Activated T-helper 2 cell treated with anti-CD3 and anti-CD28 coated beads, Interferon-gamma antibody, Interleukin-2, Interleukin-4, amounts not matched to agents 10 μg/mL and 5 μg/mL and 100 μg/mL, durations not matched to agents 14 hours and 24 hours and 36 hours (primary cell): Measurements from ENCODE around the gene REN. TPM values are rescaled to one million over a fixed set of nuclear protein-coding genes. Genes with fewer than 3 reads are reported as not detected.

Source experiments
- DNase-seq: peaks from one replicate; pipeline ENCODE4 v3.0.0; 2021; ENCODE audit warnings: low spot score
- H3K27ac Mint-ChIP-seq: one replicate; pipeline ENCODE4 v1.8.0; 2021; ENCODE audit warnings: mixed read lengths
- H3K27me3 Mint-ChIP-seq: one replicate; pipeline ENCODE4 v1.8.0; 2021; ENCODE audit warnings: low read depth, mixed read lengths
- H3K36me3 Mint-ChIP-seq: one replicate; pipeline ENCODE4 v1.8.0; 2021; ENCODE audit warnings: low read depth, mixed read lengths
- H3K4me1 Mint-ChIP-seq: one replicate; pipeline ENCODE4 v1.8.0; 2021; ENCODE audit warnings: low read depth, mixed read lengths
- H3K4me3 Mint-ChIP-seq: one replicate; pipeline ENCODE4 v1.8.0; 2021; ENCODE audit warnings: low read depth, mild to moderate bottlenecking, moderate library complexity, mixed read lengths
- H3K9me3 Mint-ChIP-seq: one replicate; pipeline ENCODE4 v1.8.0; 2021; ENCODE audit warnings: mixed read lengths
- intact Hi-C: fragments of 100-400 bp; cut with micrococcal nuclease; formaldehyde crosslinking; loops from one replicate; pipeline ENCODE4 v1.15.1; 2023
- total RNA-seq: library from RNA; stranded (reverse); gene quantifications from 2 replicates; pipeline ENCODE4 v1.2.3, GENCODE V29; 2022

Gene REN
- total RNA-seq, 1 donor from 2014 or later: not detected

DNA sequence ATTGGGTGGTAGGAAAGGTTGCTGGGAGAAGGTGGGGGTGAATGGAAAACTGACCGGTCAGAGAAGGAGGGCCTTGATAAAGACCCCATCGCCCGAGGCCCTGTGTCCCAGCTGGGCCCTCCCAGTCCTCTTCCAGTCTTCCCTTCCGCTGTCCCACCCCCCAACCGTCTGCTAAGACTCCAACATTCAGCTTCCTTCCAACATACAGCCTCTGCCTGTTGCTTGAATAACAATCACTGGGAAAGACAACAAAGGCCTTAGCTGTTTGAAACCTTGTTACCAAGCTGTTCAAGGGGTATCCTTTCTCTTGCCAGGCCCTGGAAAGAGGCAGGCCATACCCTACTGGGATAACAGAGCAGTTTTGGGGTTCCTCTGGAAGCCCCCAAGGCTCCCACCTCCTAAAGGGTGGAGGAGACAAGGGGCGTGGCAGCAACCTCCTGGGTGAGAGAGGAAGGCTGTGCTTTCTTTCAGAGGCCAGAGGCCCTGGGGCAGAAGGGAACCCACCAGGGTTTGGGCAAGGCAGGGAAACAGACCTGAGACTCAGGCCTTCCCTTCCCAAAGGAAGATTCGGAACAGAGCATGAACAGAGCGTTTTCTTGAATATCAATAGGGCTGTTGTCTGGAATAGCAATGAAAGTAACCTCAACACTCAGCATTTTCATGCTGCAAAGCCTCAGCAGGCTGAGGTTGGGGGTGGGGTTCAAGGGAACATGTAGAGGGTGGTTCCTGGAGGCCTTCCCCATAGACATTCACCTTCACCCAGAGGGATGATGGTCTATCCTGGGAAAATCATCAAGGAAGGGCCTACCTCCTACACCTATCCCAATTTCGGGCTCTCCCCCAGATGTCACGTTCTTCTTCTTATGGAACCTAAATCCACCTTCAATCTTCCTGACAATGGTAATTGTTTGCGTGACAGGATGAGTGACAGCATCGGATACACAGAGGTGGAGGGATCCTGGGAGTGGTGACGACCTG lies 18.4 kb downstream of the REN start:
- Mint-ChIP-seq H3K36me3 (no peaks in the 10 kb centered on the region), H3K4me1 (peaks cover 2% of the 10 kb centered on the region), H3K4me3 (no peak overlapping the region), H3K27me3 (peaks cover 20% of the 10 kb centered on the region), H3K9me3 (no peaks in the 10 kb centered on the region), H3K27ac (no peak overlapping the region)
- intact Hi-C loops: no loop called here
- no peak for DNase-seq

DNA sequence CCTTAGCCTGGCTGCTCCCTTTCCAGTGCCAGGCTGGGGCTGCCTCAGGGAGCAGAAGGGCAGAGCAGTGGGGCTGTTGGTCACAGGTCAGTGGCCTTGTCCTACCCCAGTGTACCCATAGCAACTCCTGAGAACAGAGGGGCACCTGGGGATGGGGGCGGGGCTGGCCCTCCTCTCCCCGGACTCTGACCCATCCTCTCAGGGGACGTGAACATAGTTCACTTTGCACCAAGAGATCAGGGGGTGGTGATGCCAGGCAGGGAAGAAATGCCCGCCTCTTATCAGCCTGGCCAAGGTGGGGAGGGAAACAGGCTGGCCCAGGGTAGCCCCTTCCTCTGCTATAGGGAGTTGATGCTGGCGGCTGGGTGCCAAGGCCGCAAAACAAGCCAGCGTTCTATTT lies 19.2 kb downstream of the REN start:
- Mint-ChIP-seq H3K27ac (no peak overlapping the region), H3K4me1 (peaks cover 2% of the 10 kb centered on the region), H3K36me3 (no peaks in the 10 kb centered on the region), H3K9me3 (no peaks in the 10 kb centered on the region), H3K27me3 (peaks cover 16% of the 10 kb centered on the region), H3K4me3 (no peak overlapping the region)
- intact Hi-C loops: no loop called here
- no peak for DNase-seq

GRCh38 chr1:204146309-204146708 lies 19.8 kb downstream of the REN start:
- Mint-ChIP-seq H3K27ac (no peak overlapping the region), H3K36me3 (no peaks in the 10 kb centered on the region), H3K4me3 (no peak overlapping the region), H3K4me1 (peaks cover 2% of the 10 kb centered on the region), H3K9me3 (no peaks in the 10 kb centered on the region), H3K27me3 (peaks cover 17% of the 10 kb centered on the region)
- intact Hi-C loops: no loop called here
- DNase-seq: no peak

DNA sequence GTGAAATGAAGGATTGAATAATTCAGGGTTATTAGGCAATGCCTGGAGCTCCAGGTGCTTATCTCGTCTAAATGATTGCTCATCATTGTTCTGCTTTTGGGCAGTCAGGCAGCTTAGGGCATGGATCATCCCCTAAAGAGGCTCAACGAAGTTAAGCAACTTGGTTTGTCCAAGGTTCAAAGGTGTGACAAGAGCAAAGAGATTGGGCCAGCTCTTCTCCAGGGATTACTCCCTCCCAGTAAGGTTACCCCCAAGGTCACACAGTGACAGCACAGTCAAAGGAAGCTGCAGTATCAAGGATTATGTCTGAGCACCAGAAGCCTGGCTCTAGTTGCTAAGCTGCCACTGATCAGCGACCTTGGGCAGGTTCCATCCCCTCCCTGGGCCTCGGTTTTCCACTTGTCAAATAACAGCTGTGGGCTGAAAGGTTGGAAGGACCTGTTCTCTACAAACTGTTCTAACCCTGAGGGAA lies 21.1 kb downstream of the REN start:
- no peak for DNase-seq
- H3K27ac Mint-ChIP-seq: no peak overlapping the region
- peaks cover 8% of the 10 kb centered on the region for H3K27me3 Mint-ChIP-seq
- no peaks in the 10 kb centered on the region for H3K4me1 Mint-ChIP-seq
- H3K36me3 Mint-ChIP-seq: no peaks in the 10 kb centered on the region
- H3K9me3 Mint-ChIP-seq: no peaks in the 10 kb centered on the region
- intact Hi-C loops: no loop called here
- H3K4me3 Mint-ChIP-seq: no peak overlapping the region

- intact Hi-C loops: no loop called here
- Mint-ChIP-seq H3K4me1 (no peaks in the 10 kb centered on the region), H3K9me3 (no peaks in the 10 kb centered on the region), H3K27me3 (peaks cover 5% of the 10 kb centered on the region), H3K36me3 (no peaks in the 10 kb centered on the region), H3K27ac (no peak overlapping the region), H3K4me3 (no peak overlapping the region)
- no peak for DNase-seq
These were observed 22.7 kb downstream of the REN start for GRCh38 chr1:204143276-204144041.

- no peaks in the 10 kb centered on the region for H3K9me3 Mint-ChIP-seq
- intact Hi-C loops: no loop called here
- no peaks in the 10 kb centered on the region for H3K4me1 Mint-ChIP-seq
- DNase-seq: no peak
- H3K27me3 Mint-ChIP-seq: peaks cover 5% of the 10 kb centered on the region
- no peaks in the 10 kb centered on the region for H3K36me3 Mint-ChIP-seq
- H3K4me3 Mint-ChIP-seq: no peak overlapping the region
- no peak overlapping the region for H3K27ac Mint-ChIP-seq
These were observed 23.8 kb downstream of the REN start for GRCh38 chr1:204142032-204142974.

DNA sequence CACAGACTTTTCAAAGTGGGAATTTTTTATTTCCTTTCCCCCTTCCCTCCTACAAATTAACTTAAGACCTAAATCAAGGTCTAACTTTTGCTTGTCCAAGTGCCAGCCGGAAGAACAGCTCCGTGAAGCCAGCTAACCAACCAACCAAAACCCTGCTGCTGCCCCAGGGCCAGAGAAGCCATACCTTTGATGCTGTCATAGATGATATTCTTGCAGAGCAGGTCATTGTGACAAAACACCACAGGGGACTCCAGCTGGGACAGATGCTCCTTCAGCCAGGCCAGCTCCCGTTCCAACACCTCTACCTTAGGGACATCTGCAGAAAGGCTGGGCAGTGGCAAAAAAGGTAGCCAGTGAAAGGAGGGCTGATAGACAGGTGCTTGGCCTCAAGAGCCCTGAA lies 25.0 kb downstream of the REN start:
- H3K4me3 Mint-ChIP-seq: no peak overlapping the region
- no peaks in the 10 kb centered on the region for H3K36me3 Mint-ChIP-seq
- intact Hi-C loops: no loop called here
- no peak overlapping the region for H3K27ac Mint-ChIP-seq
- peaks cover 5% of the 10 kb centered on the region for H3K27me3 Mint-ChIP-seq
- H3K4me1 Mint-ChIP-seq: no peaks in the 10 kb centered on the region
- DNase-seq: no peak
- no peaks in the 10 kb centered on the region for H3K9me3 Mint-ChIP-seq

GRCh38 chr1:204139952-204140351 lies 26.2 kb downstream of the REN start:
- Mint-ChIP-seq H3K27me3 (peaks cover 5% of the 10 kb centered on the region), H3K4me3 (no peak overlapping the region), H3K4me1 (no peaks in the 10 kb centered on the region), H3K27ac (no peak overlapping the region), H3K36me3 (no peaks in the 10 kb centered on the region), H3K9me3 (no peaks in the 10 kb centered on the region)
- DNase-seq: no peak
- intact Hi-C loops: no loop called here

- Mint-ChIP-seq H3K4me1 (no peaks in the 10 kb centered on the region), H3K27me3 (peaks cover 5% of the 10 kb centered on the region), H3K4me3 (no peak overlapping the region), H3K9me3 (no peaks in the 10 kb centered on the region), H3K36me3 (no peaks in the 10 kb centered on the region), H3K27ac (no peak overlapping the region)
- DNase-seq: no peak
- intact Hi-C loops: no loop called here
These were observed 27.0 kb downstream of the REN start for GRCh38 chr1:204139088-204139487.

GRCh38 chr1:204136814-204137213 lies 29.3 kb downstream of the REN start:
- no peaks in the 10 kb centered on the region for H3K9me3 Mint-ChIP-seq
- no peak overlapping the region for H3K27ac Mint-ChIP-seq
- H3K27me3 Mint-ChIP-seq: peaks cover 5% of the 10 kb centered on the region
- no peak overlapping the region for H3K4me3 Mint-ChIP-seq
- H3K4me1 Mint-ChIP-seq: no peaks in the 10 kb centered on the region
- DNase-seq: no peak
- intact Hi-C loops: no loop called here
- H3K36me3 Mint-ChIP-seq: no peaks in the 10 kb centered on the region

DNA sequence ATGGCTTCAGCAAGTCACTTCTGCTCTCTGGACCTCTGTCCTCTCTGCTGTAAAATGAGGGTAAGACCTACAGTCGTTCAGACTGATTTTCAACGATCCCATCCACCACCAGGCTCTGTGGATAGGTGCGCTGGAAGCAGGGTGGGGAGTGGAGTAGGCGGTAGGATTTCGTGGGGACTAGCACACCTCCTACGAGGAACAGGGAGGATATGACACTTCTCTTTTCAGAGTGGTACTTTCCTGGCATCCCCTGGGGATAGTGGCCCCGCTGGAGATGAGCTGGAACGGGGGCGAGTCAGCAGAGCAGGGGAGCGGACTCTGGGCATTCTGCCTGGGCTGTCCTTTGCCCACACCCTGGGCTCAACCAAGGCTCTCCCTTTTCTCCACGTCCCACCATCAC lies 32.0 kb downstream of the REN start:
- Mint-ChIP-seq H3K27me3 (peaks cover 3% of the 10 kb centered on the region), H3K4me3 (no peak overlapping the region), H3K27ac (no peak overlapping the region), H3K4me1 (peaks cover 3% of the 10 kb centered on the region), H3K36me3 (no peaks in the 10 kb centered on the region), H3K9me3 (no peaks in the 10 kb centered on the region)
- intact Hi-C loops: no loop called here
- no peak for DNase-seq

GRCh38 chr1:204132718-204133117 lies 33.4 kb downstream of the REN start:
- Mint-ChIP-seq H3K4me3 (no peak overlapping the region), H3K27me3 (no peaks in the 10 kb centered on the region), H3K27ac (no peak overlapping the region), H3K9me3 (no peaks in the 10 kb centered on the region), H3K4me1 (peaks cover 9% of the 10 kb centered on the region), H3K36me3 (no peaks in the 10 kb centered on the region)
- intact Hi-C loops: no loop called here
- DNase-seq: no peak
